Caco-2 (cell line): Measurements from ENCODE around the gene MYBPC2. TPM values are rescaled to one million over a fixed set of nuclear protein-coding genes. Genes with fewer than 3 reads are reported as not detected.

Source experiments
- BruUV-seq: library from RNA; stranded (reverse); fragments of 400-500 nt; replicated peaks from 2 replicates; lab custom pipeline; 2021; lab: Mats Ljungman, UMichigan
- CTCF ChIA-PET: fragments of 300-600 bp; sonication (Branson Sonifier 250); formaldehyde crosslinking; loops from one replicate; lab custom pipeline; 2022; ENCODE audit warnings: antibody characterized with exemption; lab: Charles Lee
- POLR2A ChIA-PET: fragments of 300-600 bp; sonication (Branson Sonifier 250); formaldehyde crosslinking; loops from one replicate; lab custom pipeline; 2022; ENCODE audit warnings: antibody characterized with exemption; lab: Charles Lee
- DNase-seq, 2 experiments: peaks; one replicate each; pipeline versions ENCODE4 v3.0.0 to v3.0.0-alpha.2; 2020 to 2022
- H3K27me3 ChIP-seq: replicated peaks from 2 replicates; pipeline ENCODE4 v1.6.0; 2011; ENCODE audit warnings: low read length; ENCODE audit not compliant: control insufficient read depth, insufficient read depth
- H3K36me3 ChIP-seq: 2 replicates; pipeline ENCODE4 v1.5.1; 2011; ENCODE audit warnings: low read length; ENCODE audit not compliant: control insufficient read depth, insufficient read depth
- H3K4me1 ChIP-seq: fragments of 250-450 bp; sonication (Bioruptor Pico); 2 replicates; pipeline ENCODE4 v1.5.1; 2020; ENCODE audit warnings: mild to moderate bottlenecking
- H3K4me3 ChIP-seq: 2 replicates; pipeline ENCODE4 v1.5.1; 2011; ENCODE audit warnings: low read depth, mild to moderate bottlenecking, control low read depth, low read length
- H3K9me3 ChIP-seq: fragments of 250-450 bp; sonication (Bioruptor Pico); 2 replicates; pipeline ENCODE4 v1.5.1; 2020; ENCODE audit warnings: mild to moderate bottlenecking, moderate library complexity
- H3K27ac Mint-ChIP-seq: one replicate; pipeline ENCODE4 v1.8.0; 2022; ENCODE audit warnings: mixed read lengths; ENCODE audit not compliant: unreplicated experiment
- H3K27me3 Mint-ChIP-seq: one replicate; pipeline ENCODE4 v1.8.0; 2022; ENCODE audit warnings: mixed read lengths; ENCODE audit not compliant: insufficient read depth, unreplicated experiment
- H3K36me3 Mint-ChIP-seq: one replicate; pipeline ENCODE4 v1.8.0; 2022; ENCODE audit warnings: mild to moderate bottlenecking, mixed read lengths; ENCODE audit not compliant: insufficient read depth, unreplicated experiment
- H3K4me1 Mint-ChIP-seq: one replicate; pipeline ENCODE4 v1.8.0; 2022; ENCODE audit warnings: low read depth, mixed read lengths; ENCODE audit not compliant: unreplicated experiment
- H3K4me3 Mint-ChIP-seq: one replicate; pipeline ENCODE4 v1.8.0; 2022; ENCODE audit warnings: mild to moderate bottlenecking, moderate library complexity, mixed read lengths; ENCODE audit not compliant: unreplicated experiment
- H3K9me3 Mint-ChIP-seq: one replicate; pipeline ENCODE4 v1.8.0; 2022; ENCODE audit warnings: mixed read lengths; ENCODE audit not compliant: unreplicated experiment
- CTCF ChIP-seq, 2 experiments: fragments of 200-600 bp in 1 of 2; IDR thresholded peaks; 1 replicate in 1 of 2; 2 replicates in 1 of 2; pipeline versions ENCODE4 v1.5.1 to v1.8.0; 2011 to 2022; ENCODE audit warnings: antibody characterized with exemption in 1 of 2, control low read depth in 1 of 2, inconsistent platforms in 1 of 2, low read depth in 1 of 2, low read length in 1 of 2, mild to moderate bottlenecking in 1 of 2, moderate library complexity in 1 of 2; ENCODE audit not compliant: insufficient read depth in 1 of 2, severe bottlenecking in 1 of 2, unreplicated experiment in 1 of 2
- intact Hi-C: fragments of 100-400 bp; cut with micrococcal nuclease; formaldehyde crosslinking; loops from one replicate; pipeline ENCODE4 v1.10.0; 2022; ENCODE audit not compliant: unreplicated experiment
- total RNA-seq: library from RNA; stranded (reverse); gene quantifications from 2 replicates; pipeline ENCODE4 v1.2.3, GENCODE V29; 2022

Gene MYBPC2
- total RNA-seq, 1 experiment from 2014 or later: 1.6 TPM

DNA sequence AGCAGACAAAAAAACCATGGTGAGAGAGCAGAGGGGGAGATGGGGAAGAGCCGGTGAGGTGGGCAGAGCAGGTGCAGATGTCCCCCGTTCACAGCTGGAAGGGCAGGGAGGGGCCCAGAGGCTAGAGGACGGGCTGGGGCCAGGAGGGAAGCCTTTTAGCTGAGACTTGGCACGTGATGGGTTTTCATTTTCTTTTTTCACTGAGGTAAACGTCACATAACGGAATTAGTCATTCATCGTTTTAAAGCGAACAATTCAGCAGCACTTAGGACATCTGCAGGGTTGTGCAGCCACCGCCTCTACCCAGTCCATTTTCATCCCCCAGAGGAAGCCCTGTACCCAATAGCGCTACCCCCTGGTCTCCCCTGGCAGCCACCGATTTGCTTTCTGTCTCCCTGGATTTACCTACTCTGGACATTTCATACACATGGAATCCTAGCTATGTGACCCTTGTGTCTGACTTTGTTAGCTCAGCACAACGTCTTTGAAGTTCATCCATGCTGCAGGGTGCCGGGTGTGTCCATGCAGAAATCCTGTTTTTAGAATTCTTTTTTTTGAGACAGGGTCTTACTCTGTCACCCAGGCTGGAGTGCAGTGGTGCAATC lies 27.6 kb downstream of the MYBPC2 start:
- peaks cover 7% of the 10 kb centered on the region for H3K4me1 Mint-ChIP-seq
- POLR2A ChIA-PET: interaction anchor here (0.6 to 2.2 kb wide), 7 partner anchors 48 to 127 kb away, joined by 3 to 18 read pairs (median 4); partner anchors contain the start of genes JOSD2, NR1H2 and POLD1
- intact Hi-C loops: loop anchor here (1.0 to 2.0 kb wide), 3 partner anchors 45 to 103 kb away; partner anchors contain the start of gene NR1H2
- CTCF ChIA-PET: interaction anchor here (0.6 to 1.7 kb wide), 19 partner anchors 10 to 264 kb away, joined by 3 to 44 read pairs (median 5); partner anchors contain the start of genes KCNC3, MYBPC2, NR1H2 and POLD1
- peaks cover 19% of the 10 kb centered on the region for H3K9me3 Mint-ChIP-seq
- H3K27me3 ChIP-seq: no peaks in the 10 kb centered on the region
- no peaks in the 10 kb centered on the region for H3K9me3 ChIP-seq
- no peaks in the 10 kb centered on the region for H3K36me3 Mint-ChIP-seq
- peak overlapping the region; percentile 48 for H3K27ac Mint-ChIP-seq
- H3K27me3 Mint-ChIP-seq: no peaks in the 10 kb centered on the region
- no peak overlapping the region for H3K4me3 ChIP-seq
- H3K36me3 ChIP-seq: no peaks in the 10 kb centered on the region
- BruUV-seq: no TSS peak
- DNase-seq: peak; percentile 84 to 88
- peaks cover 21% of the 10 kb centered on the region for H3K4me1 ChIP-seq
- H3K4me3 Mint-ChIP-seq: peak overlapping the region; percentile 28
- TF ChIP-seq CTCF (IDR thresholded peaks at IDR 0.05; ENCODE audit: insufficient read depth in 1 of 2, low read depth in 1 of 2, low read length in 1 of 2, severe bottlenecking in 1 of 2, unreplicated experiment in 1 of 2): peak; percentile 28 to 71

DNA sequence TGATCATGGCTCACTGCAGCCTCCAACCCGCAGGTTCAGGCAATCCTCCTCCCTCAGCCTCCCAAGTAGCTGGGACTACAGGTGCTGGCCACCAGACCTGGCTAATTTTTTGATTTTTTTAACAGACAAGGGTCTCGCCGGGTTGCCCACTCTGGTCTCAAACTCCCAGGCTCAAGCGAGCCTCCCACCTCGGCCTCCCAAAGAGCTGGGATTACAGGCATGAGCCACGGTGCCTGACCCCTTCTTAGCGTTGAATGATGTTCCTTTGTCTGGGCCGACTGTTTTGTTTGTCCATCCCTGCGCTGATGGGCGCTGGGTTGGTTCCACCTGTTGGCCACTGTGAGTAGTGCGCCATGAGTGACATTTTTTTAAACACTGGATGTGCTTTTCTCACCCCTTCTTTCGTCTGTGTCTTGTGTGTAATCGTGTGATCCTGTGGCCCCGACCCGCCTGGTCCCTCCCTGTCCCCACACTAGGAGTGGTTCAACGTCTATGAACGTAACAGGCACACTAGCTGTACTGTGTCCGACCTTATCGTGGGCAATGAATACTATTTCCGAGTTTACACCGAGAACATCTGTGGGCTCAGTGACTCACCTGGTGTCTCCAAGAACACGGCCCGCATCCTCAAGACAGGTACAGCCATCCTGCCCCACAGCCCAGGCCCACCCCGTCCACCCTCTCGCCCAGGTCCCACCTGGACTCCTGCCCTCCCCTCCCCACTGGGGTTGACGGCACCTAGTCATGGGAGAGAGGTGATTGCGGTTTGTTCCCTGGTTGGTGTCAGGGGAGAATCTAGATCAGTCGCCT lies 28.6 kb downstream of the MYBPC2 start:
- H3K4me3 Mint-ChIP-seq: peak overlapping the region; percentile 33
- Histone ChIP-seq H3K9me3 (no peaks in the 10 kb centered on the region), H3K4me1 (peaks cover 21% of the 10 kb centered on the region), H3K27me3 (no peaks in the 10 kb centered on the region), H3K36me3 (no peaks in the 10 kb centered on the region), H3K4me3 (no peak overlapping the region)
- intact Hi-C loops: loop anchor here (1.0 to 2.0 kb wide), 4 partner anchors 30 to 93 kb away; partner anchors contain the start of gene NR1H2
- no TSS peak for BruUV-seq
- H3K27me3 Mint-ChIP-seq: no peaks in the 10 kb centered on the region
- CTCF ChIA-PET: interaction anchor here (0.6 to 1.7 kb wide), 19 partner anchors 11 to 263 kb away, joined by 3 to 44 read pairs (median 4); partner anchors contain the start of genes KCNC3, MYBPC2, NR1H2 and POLD1
- peak; percentile 79 to 83 for DNase-seq
- peaks cover 7% of the 10 kb centered on the region for H3K4me1 Mint-ChIP-seq
- H3K36me3 Mint-ChIP-seq: no peaks in the 10 kb centered on the region
- peak; percentile 89 to 91 for TF ChIP-seq CTCF (IDR thresholded peaks at IDR 0.05; ENCODE audit: insufficient read depth in 1 of 2, low read depth in 1 of 2, low read length in 1 of 2, severe bottlenecking in 1 of 2, unreplicated experiment in 1 of 2)
- H3K27ac Mint-ChIP-seq: peak overlapping the region; percentile 56
- H3K9me3 Mint-ChIP-seq: peaks cover 9% of the 10 kb centered on the region
- POLR2A ChIA-PET: interaction anchor here (1.0 to 2.2 kb wide), 6 partner anchors 50 to 128 kb away, joined by 3 to 18 read pairs (median 5); partner anchors contain the start of genes JOSD2, NR1H2 and POLD1

GRCh38 chr19:50462970-50463369 lies 30.3 kb downstream of the MYBPC2 start:
- ChIA-PET CTCF (interaction anchor here (1.0 to 1.2 kb wide), 2 partner anchors 30 to 106 kb away, joined by 3 to 4 read pairs; partner anchors contain the start of gene MYBPC2), POLR2A (no interaction called here)
- no peak for DNase-seq
- H3K4me3 Mint-ChIP-seq: no peak overlapping the region
- Histone ChIP-seq H3K4me1 (peaks cover 28% of the 10 kb centered on the region), H3K27me3 (no peaks in the 10 kb centered on the region), H3K9me3 (no peaks in the 10 kb centered on the region), H3K4me3 (no peak overlapping the region), H3K36me3 (no peaks in the 10 kb centered on the region)
- H3K36me3 Mint-ChIP-seq: no peaks in the 10 kb centered on the region
- peaks cover 7% of the 10 kb centered on the region for H3K4me1 Mint-ChIP-seq
- intact Hi-C loops: no loop called here
- TF ChIP-seq CTCF (IDR thresholded peaks at IDR 0.05; ENCODE audit: insufficient read depth in 1 of 2, low read depth in 1 of 2, low read length in 1 of 2, severe bottlenecking in 1 of 2, unreplicated experiment in 1 of 2): no peak
- H3K27ac Mint-ChIP-seq: no peak overlapping the region
- no peaks in the 10 kb centered on the region for H3K27me3 Mint-ChIP-seq
- no TSS peak for BruUV-seq
- H3K9me3 Mint-ChIP-seq: no peaks in the 10 kb centered on the region
